Common myeloid progenitor, CD34-positive (primary cell): ENCODE measurements around the gene ALMS1.
A peak's percentile ranks its signal among the peaks of the same experiment; 100 is the strongest.
"Not testable (repeated sequence)": the region's sequence is repeated elsewhere in the genome, so short reads cannot be mapped to it uniquely, and the experiment has no call there.

ENCODE experiments used
- CTCF ChIA-PET: fragments of 350-600 bp; sonication (Branson Sonifier 250); formaldehyde crosslinking; loops from one replicate; lab custom pipeline; 2021; ENCODE audit warnings: antibody characterized with exemption; lab: Charles Lee
- POLR2A ChIA-PET: fragments of 350-600 bp; sonication (Branson Sonifier 250); formaldehyde crosslinking; loops from one replicate; lab custom pipeline; 2021; ENCODE audit warnings: antibody characterized with exemption; lab: Charles Lee
- DNase-seq, 3 donors: peaks; one replicate each; pipeline versions ENCODE4 v3.0.0 to v3.0.0-alpha.2; 2013
- H3K27ac ChIP-seq, 2 experiments: 1 replicate in 1 of 2; 2 replicates in 1 of 2; pipeline ENCODE4 v1.7.0; 2013; ENCODE audit warnings: inconsistent platforms in 2 of 2, low read length in 2 of 2, mild to moderate bottlenecking in 2 of 2, low read depth in 1 of 2, moderate library complexity in 1 of 2; ENCODE audit not compliant: severe bottlenecking in 2 of 2, insufficient read depth in 1 of 2, poor library complexity in 1 of 2
- H3K27me3 ChIP-seq, 5 experiments: replicated peaks in 2 of 5; 1 replicate in 3 of 5; 2 replicates in 2 of 5; pipeline versions ENCODE4 v1.6.1 to v1.7.0; 2013; ENCODE audit warnings: low read length in 4 of 5, mild to moderate bottlenecking in 2 of 5, moderate library complexity in 2 of 5, inconsistent platforms in 1 of 5; ENCODE audit not compliant: insufficient read depth in 5 of 5, control insufficient read depth in 4 of 5
- H3K36me3 ChIP-seq, 4 experiments: 1 replicate in 2 of 4; 2 replicates in 2 of 4; pipeline versions ENCODE4 v1.6.1 to v1.7.0; 2013; ENCODE audit warnings: low read length in 3 of 4, control low read depth in 1 of 4, mild to moderate bottlenecking in 1 of 4; ENCODE audit not compliant: control insufficient read depth in 4 of 4, insufficient read depth in 4 of 4
- H3K4me1 ChIP-seq, 4 experiments: 1 replicate in 3 of 4; 2 replicates in 1 of 4; pipeline versions ENCODE4 v1.6.1 to v1.7.1; 2013; ENCODE audit warnings: low read length in 3 of 4, mild to moderate bottlenecking in 3 of 4, control low read depth in 1 of 4, inconsistent platforms in 1 of 4, moderate library complexity in 1 of 4; ENCODE audit not compliant: control insufficient read depth in 4 of 4, insufficient read depth in 4 of 4; ENCODE audit errors: control extremely low read depth in 1 of 4
- H3K4me3 ChIP-seq, 7 experiments: 1 replicate in 4 of 7; 2 replicates in 3 of 7; pipeline versions ENCODE4 v1.5.1 to v1.7.0; 2013; ENCODE audit warnings: mild to moderate bottlenecking in 7 of 7, low read length in 6 of 7, moderate library complexity in 6 of 7, inconsistent platforms in 2 of 7, low read depth in 2 of 7, control low read depth in 1 of 7; ENCODE audit not compliant: insufficient read depth in 4 of 7, control insufficient read depth in 1 of 7; ENCODE audit errors: extremely low read depth in 1 of 7
- H3K9me3 ChIP-seq, 5 experiments: 1 replicate in 4 of 5; 2 replicates in 1 of 5; pipeline versions ENCODE4 v1.6.1 to v1.7.1; 2013; ENCODE audit warnings: low read length in 4 of 5, mild to moderate bottlenecking in 2 of 5, inconsistent platforms in 1 of 5, low read depth in 1 of 5, moderate library complexity in 1 of 5; ENCODE audit not compliant: control insufficient read depth in 4 of 5, insufficient read depth in 2 of 5; ENCODE audit errors: control extremely low read depth in 1 of 5
- WGBS: methylation state at CpG from one replicate; pipeline ENCODE4 v1.1.5; 2013; ENCODE audit not compliant: insufficient coverage; 5-methylcytosine and 5-hydroxymethylcytosine counted together

The ALMS1 gene

DNA sequence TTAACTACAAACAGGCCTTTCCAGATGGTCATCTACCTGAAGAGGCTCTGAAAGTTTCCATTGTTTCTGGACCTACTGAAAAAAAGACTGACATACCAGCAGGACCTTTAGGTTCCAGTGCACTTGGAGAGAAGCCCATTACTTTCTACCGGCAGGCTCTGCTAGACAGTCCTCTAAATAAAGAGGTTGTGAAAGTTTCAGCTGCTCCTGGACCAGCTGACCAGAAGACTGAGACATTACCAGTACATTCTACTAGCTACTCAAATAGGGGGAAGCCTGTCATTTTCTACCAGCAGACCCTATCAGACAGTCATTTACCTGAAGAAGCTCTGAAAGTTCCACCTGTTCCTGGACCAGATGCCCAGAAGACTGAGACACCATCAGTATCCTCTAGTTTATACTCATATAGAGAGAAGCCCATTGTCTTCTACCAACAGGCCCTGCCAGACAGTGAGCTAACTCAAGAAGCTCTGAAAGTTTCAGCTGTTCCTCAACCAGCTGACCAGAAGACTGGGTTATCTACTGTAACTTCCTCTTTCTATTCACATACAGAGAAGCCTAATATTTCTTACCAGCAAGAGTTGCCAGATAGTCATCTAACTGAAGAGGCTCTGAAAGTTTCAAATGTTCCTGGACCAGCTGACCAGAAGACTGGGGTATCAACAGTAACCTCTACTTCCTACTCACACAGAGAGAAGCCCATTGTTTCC, 65.8 kb downstream of the ALMS1 start:
- ChIA-PET CTCF (no interaction called here), POLR2A (no interaction called here)
- Histone ChIP-seq H3K9me3 (no peaks in the 10 kb centered on the region), H3K27me3 (no peaks in the 10 kb centered on the region), H3K4me1 (peaks cover 0 to 10% (median 0%) of the 10 kb centered on the region in 4 experiments), H3K27ac (no peak overlapping the region), H3K36me3 (peaks cover 19 to 51% (median 32%) of the 10 kb centered on the region in 4 experiments), H3K4me3 (no peak overlapping the region)
- DNase-seq: peak in 2 of 3 donors; percentile 18 to 44
- WGBS: 100% methylated on average over 1 of the region's 1 CpG

DNA sequence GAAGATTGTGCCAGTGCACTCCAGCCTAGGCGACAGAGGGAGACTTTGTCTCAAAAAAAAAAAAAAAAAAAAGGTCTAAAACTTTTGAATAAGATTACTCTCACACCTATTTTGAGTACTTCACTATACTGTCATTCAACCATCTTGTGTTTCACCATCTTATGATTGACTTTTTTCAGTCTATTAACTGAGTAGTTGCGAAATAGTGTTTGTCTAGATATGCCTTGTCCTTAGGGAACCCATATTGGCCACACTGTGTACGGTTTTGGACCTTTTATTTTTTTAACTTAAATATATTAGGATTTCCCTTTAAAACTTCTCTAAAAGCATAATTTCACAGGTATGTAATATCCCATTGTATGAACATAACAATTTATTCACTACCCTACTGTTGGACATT, 72.3 kb downstream of the ALMS1 start:
- DNase-seq: no peak
- ChIA-PET POLR2A (no interaction called here), CTCF (no interaction called here)
- no peaks in the 10 kb centered on the region for H3K27me3 ChIP-seq
- H3K4me3 ChIP-seq: no peak overlapping the region
- H3K36me3 ChIP-seq: peaks cover 10 to 26% (median 17%) of the 10 kb centered on the region in 4 experiments
- no CpG with 5 or more reads among the region's 3 CpGs for WGBS
- H3K4me1 ChIP-seq: no peaks in the 10 kb centered on the region
- H3K27ac ChIP-seq: no peak overlapping the region
- peaks cover 2 to 15% (median 7%) of the 10 kb centered on the region in 5 experiments for H3K9me3 ChIP-seq

GRCh38 chr2:73462388-73462787, 76.8 kb downstream of the ALMS1 start:
- WGBS: no CpG with 5 or more reads among the region's 1 CpG
- CTCF ChIA-PET, H3K27me3 ChIP-seq, H3K4me3 ChIP-seq, DNase-seq, H3K4me1 ChIP-seq, POLR2A ChIA-PET, H3K27ac ChIP-seq: not testable (repeated sequence)
- peaks cover 2 to 15% (median 7%) of the 10 kb centered on the region in 5 experiments for H3K9me3 ChIP-seq
- peaks cover 6 to 19% (median 8%) of the 10 kb centered on the region in 4 experiments for H3K36me3 ChIP-seq

- no peaks in the 10 kb centered on the region for H3K4me1 ChIP-seq
- DNase-seq: no peak
- no peak overlapping the region for H3K27ac ChIP-seq
- ChIA-PET CTCF (no interaction called here), POLR2A (no interaction called here)
- no peak overlapping the region for H3K4me3 ChIP-seq
- H3K27me3 ChIP-seq: no peaks in the 10 kb centered on the region
- H3K9me3 ChIP-seq: no peaks in the 10 kb centered on the region
- WGBS: no CpG with 5 or more reads among the region's 1 CpG
- no peaks in the 10 kb centered on the region for H3K36me3 ChIP-seq
These were observed 82.7 kb downstream of the ALMS1 start for GRCh38 chr2:73468376-73468775.

- H3K27ac ChIP-seq, H3K27me3 ChIP-seq, CTCF ChIA-PET, DNase-seq, POLR2A ChIA-PET, H3K4me3 ChIP-seq, H3K4me1 ChIP-seq: not testable (repeated sequence)
- peaks cover 0 to 18% (median 13%) of the 10 kb centered on the region in 5 experiments for H3K9me3 ChIP-seq
- H3K36me3 ChIP-seq: peaks cover 0 to 15% (median 12%) of the 10 kb centered on the region in 4 experiments
- WGBS: no CpG with 5 or more reads among the region's 1 CpG
These were observed 98.2 kb downstream of the ALMS1 start for GRCh38 chr2:73483874-73484273.

DNA sequence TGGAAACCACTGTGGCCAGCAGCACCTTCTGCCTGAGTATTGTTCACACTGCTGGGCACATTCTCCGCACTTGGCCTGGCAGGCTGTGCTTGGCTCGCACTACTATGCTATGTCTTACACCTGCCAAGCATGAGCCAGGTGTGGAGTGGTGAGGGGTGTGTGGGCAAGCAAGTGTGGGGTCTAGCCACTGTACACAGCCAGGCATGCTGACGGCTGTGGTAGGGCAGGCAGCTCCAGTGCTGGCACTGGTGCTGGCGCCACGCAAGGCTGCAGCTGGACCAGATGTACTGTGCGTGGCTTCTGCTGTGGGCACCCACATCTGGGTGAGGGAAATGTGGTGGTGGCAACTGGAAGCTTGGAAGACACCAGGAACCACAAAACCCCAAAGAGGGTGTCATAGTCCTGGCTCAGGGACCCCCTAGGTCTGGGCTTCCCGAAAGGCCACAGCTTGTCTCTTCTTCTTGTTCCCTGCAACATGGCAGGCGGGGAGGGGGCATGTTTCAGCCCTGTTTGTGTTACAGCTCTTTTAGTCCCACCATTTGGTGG, 101.5 kb downstream of the ALMS1 start:
- peaks cover 14 to 35% (median 30%) of the 10 kb centered on the region in 4 experiments for H3K36me3 ChIP-seq
- POLR2A ChIA-PET: no interaction called here

GRCh38 chr2:73488079-73488478, 102.4 kb downstream of the ALMS1 start:
- CTCF ChIA-PET: interaction anchor here (1.0 to 1.8 kb wide), 2 partner anchors 10 to 14 kb away, joined by 3 to 6 read pairs; no protein-coding TSS in a partner anchor
- DNase-seq: no peak
- 97% methylated on average over 6 of the region's 7 CpGs for WGBS
- Histone ChIP-seq H3K27ac (no peak overlapping the region), H3K27me3 (no peaks in the 10 kb centered on the region), H3K9me3 (peaks cover 0 to 13% (median 7%) of the 10 kb centered on the region in 5 experiments), H3K4me1 (peaks cover 0 to 9% (median 7%) of the 10 kb centered on the region in 4 experiments), H3K4me3 (no peak overlapping the region), H3K36me3 (peaks cover 14 to 35% (median 30%) of the 10 kb centered on the region in 4 experiments)
- POLR2A ChIA-PET: no interaction called here

More for the DNA sequence above, 101.5 kb downstream of the ALMS1 start:
- WGBS: 100% methylated on average over 4 of the region's 8 CpGs
- H3K4me3 ChIP-seq: no peak overlapping the region
- H3K4me1 ChIP-seq: peaks cover 0 to 9% (median 7%) of the 10 kb centered on the region in 4 experiments
- no peak overlapping the region for H3K27ac ChIP-seq
- peaks cover 0 to 13% (median 7%) of the 10 kb centered on the region in 5 experiments for H3K9me3 ChIP-seq
- no peak for DNase-seq
- CTCF ChIA-PET: interaction anchor here (1.8 kb wide), 1 partner anchor 13 kb away, joined by 6 read pairs; no protein-coding TSS in a partner anchor
- H3K27me3 ChIP-seq: no peaks in the 10 kb centered on the region
